ENCODE results near the gene RFPL2.

GRCh38 chr22:32232191-32232830, 27.4 kb upstream of the RFPL2 start:
- no peak for TF ChIP-seq POLR2A (IDR thresholded peaks at IDR 0.05)
- TF ChIP-seq CTCF (IDR thresholded peaks at IDR 0.05) = no peak

All from prostate gland (tissue), 2 donors.